Ovary (tissue), 3 donors: ENCODE data around the gene RNF225.

ENCODE experiments used
- CTCF ChIP-seq, 3 donors: fragments of 450-650 bp in 2 of 3; fragments of 200-600 bp in 1 of 3; IDR thresholded peaks; one replicate each; pipeline versions ENCODE4 v1.5.1 to v1.8.0; 2016 to 2022; ENCODE audit warnings: antibody characterized with exemption in 3 of 3, mild to moderate bottlenecking in 1 of 3
- POLR2A ChIP-seq: fragments of 450-650 bp; IDR thresholded peaks from one replicate; pipeline ENCODE4 v1.6.1; 2017; ENCODE audit warnings: antibody characterized with exemption, mild to moderate bottlenecking, moderate library complexity
- donor health status: DM: no; HTN: no; CAD: no.

DNA sequence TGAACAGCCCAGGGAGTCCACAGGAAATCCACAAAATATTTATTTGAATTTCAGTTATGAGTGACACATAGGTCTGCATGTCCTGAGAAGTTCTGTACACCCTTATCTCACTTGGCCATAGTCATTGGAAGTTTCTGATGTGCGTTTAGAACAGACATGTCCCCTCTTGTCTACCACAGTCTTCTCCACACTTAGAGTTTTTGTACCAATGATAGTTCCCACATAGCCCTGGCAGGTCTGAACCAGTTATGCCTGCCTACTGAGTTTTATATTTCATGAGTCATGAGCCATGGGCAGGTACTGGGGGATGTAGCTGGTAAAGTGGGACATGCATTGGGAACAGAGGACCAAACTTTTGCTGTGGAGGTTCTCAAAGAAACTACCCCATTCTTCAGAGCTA is 33.2 kb downstream of the RNF225 start:
- no peak for TF ChIP-seq CTCF (IDR thresholded peaks at IDR 0.05)
- no peak for TF ChIP-seq POLR2A
